ENCODE data around the gene EPB41. TPM values are rescaled to one million over a fixed set of nuclear protein-coding genes. Genes with fewer than 3 reads are reported as not detected.

EPB41 gene
- total RNA-seq, 1 donor from 2014 or later: 82.9 TPM

GRCh38 chr1:29121516-29121935 lies 207.2 kb downstream of the EPB41 start:
- no peak for DNase-seq (ENCODE audit: extremely low spot score, unreplicated experiment)

GRCh38 chr1:29121936-29122681 lies 207.7 kb downstream of the EPB41 start:
- TF ChIP-seq CTCF (conservative IDR thresholded peaks at IDR 0.05): no peak
- Mint-ChIP-seq H3K27me3 (peaks cover 25% of the 10 kb centered on the region), H3K4me1 (ENCODE audit: unreplicated experiment) (peaks cover 9% of the 10 kb centered on the region), H3K27ac (no peak overlapping the region), H3K9me3 (no peaks in the 10 kb centered on the region), H3K36me3 (peaks cover 9% of the 10 kb centered on the region), H3K4me3 (peak overlapping the region; percentile 81)
- DNase-seq (ENCODE audit: extremely low spot score, unreplicated experiment): peak; percentile 75

More at GRCh38 chr1:29121516-29121935, 207.2 kb downstream of the EPB41 start:
- Mint-ChIP-seq H3K27ac (no peak overlapping the region), H3K9me3 (no peaks in the 10 kb centered on the region), H3K36me3 (peaks cover 12% of the 10 kb centered on the region), H3K4me3 (no peak overlapping the region), H3K27me3 (peaks cover 25% of the 10 kb centered on the region), H3K4me1 (ENCODE audit: unreplicated experiment) (peaks cover 9% of the 10 kb centered on the region)
- peak; percentile 58 for TF ChIP-seq CTCF (conservative IDR thresholded peaks at IDR 0.05)

GRCh38 chr1:29122682-29123052 lies 208.3 kb downstream of the EPB41 start:
- H3K9me3 Mint-ChIP-seq: no peaks in the 10 kb centered on the region
- TF ChIP-seq CTCF (conservative IDR thresholded peaks at IDR 0.05): no peak
- peak overlapping the region; percentile 83 for H3K4me3 Mint-ChIP-seq
- H3K4me1 Mint-ChIP-seq (ENCODE audit: unreplicated experiment): peaks cover 9% of the 10 kb centered on the region
- H3K27ac Mint-ChIP-seq: no peak overlapping the region
- H3K36me3 Mint-ChIP-seq: peaks cover 4% of the 10 kb centered on the region
- peak; percentile 72 for DNase-seq (ENCODE audit: extremely low spot score, unreplicated experiment)
- H3K27me3 Mint-ChIP-seq: peaks cover 25% of the 10 kb centered on the region

GRCh38 chr1:29123053-29123886 lies 208.9 kb downstream of the EPB41 start:
- TF ChIP-seq CTCF (conservative IDR thresholded peaks at IDR 0.05): no peak
- H3K27me3 Mint-ChIP-seq: peaks cover 25% of the 10 kb centered on the region
- peaks cover 9% of the 10 kb centered on the region for H3K4me1 Mint-ChIP-seq (ENCODE audit: unreplicated experiment)
- H3K9me3 Mint-ChIP-seq: no peaks in the 10 kb centered on the region
- no peak for DNase-seq (ENCODE audit: extremely low spot score, unreplicated experiment)
- no peak overlapping the region for H3K27ac Mint-ChIP-seq
- H3K4me3 Mint-ChIP-seq: peak overlapping the region; percentile 83
- peaks cover 3% of the 10 kb centered on the region for H3K36me3 Mint-ChIP-seq

- peaks cover 25% of the 10 kb centered on the region for H3K27me3 Mint-ChIP-seq
- H3K4me1 Mint-ChIP-seq (ENCODE audit: unreplicated experiment): peaks cover 9% of the 10 kb centered on the region
- DNase-seq (ENCODE audit: extremely low spot score, unreplicated experiment): peak; percentile 70
- H3K4me3 Mint-ChIP-seq: peak within 1 kb of the TSS; percentile 83
- H3K27ac Mint-ChIP-seq: no peak within 1 kb of the TSS
- no peak for TF ChIP-seq CTCF (conservative IDR thresholded peaks at IDR 0.05)
- no peaks in the 10 kb centered on the region for H3K9me3 Mint-ChIP-seq
- no peaks in the 10 kb centered on the region for H3K36me3 Mint-ChIP-seq
These were observed 209.6 kb downstream of the EPB41 start, which contains the start of gene TMEM200B for GRCh38 chr1:29123887-29124365. TSS of gene TMEM200B (minus strand) at chr1:29123903. CDS start at chr1:29121828, 2,075 bp downstream.
